Gastroesophageal sphincter (tissue), 4 donors: Measurements from ENCODE around the gene EGFLAM. TPM values are rescaled to one million over a fixed set of nuclear protein-coding genes. Genes with fewer than 3 reads are reported as not detected.

ENCODE experiments used
- ATAC-seq: fragments of 150-250 bp; one replicate; pipeline ENCODE4 v1.9.1; 2016; ENCODE audit warnings: mild to moderate bottlenecking, moderate library complexity
- H3K27ac ChIP-seq, 4 donors: fragments of 200-600 bp; sonication (generic) in 3 of 4; 1 replicate in 3 of 4; 2 replicates in 1 of 4; pipeline ENCODE4 v1.5.1; 2016 to 2019
- H3K27me3 ChIP-seq: fragments of 200-600 bp; sonication (generic); one replicate; pipeline ENCODE4 v1.5.1; 2019
- H3K36me3 ChIP-seq, 2 donors: fragments of 200-600 bp; sonication (generic); one replicate each; pipeline ENCODE4 v1.5.1; 2019; ENCODE audit warnings: control low read depth in 1 of 2
- H3K4me1 ChIP-seq, 3 donors: fragments of 200-600 bp; sonication (generic); 1 replicate in 2 of 3; 2 replicates in 1 of 3; pipeline ENCODE4 v1.5.1; 2016 to 2019; ENCODE audit warnings: control low read depth in 2 of 3
- H3K4me3 ChIP-seq, 2 donors: fragments of 200-600 bp; sonication (generic); one replicate each; pipeline ENCODE4 v1.5.1; 2019; ENCODE audit warnings: mild to moderate bottlenecking in 1 of 2, moderate library complexity in 1 of 2
- H3K9me3 ChIP-seq, 3 donors: fragments of 200-600 bp; sonication (generic); one replicate each; pipeline ENCODE4 v1.5.1; 2017 to 2019; ENCODE audit warnings: control low read depth in 2 of 3
- CTCF ChIP-seq, 4 experiments: fragments of 200-600 bp in 2 of 4; fragments of 450-650 bp in 2 of 4; sonication (generic) in 1 of 4; IDR thresholded peaks; one replicate each; pipeline ENCODE4 v1.5.1; 2017 to 2019; ENCODE audit warnings: antibody characterized with exemption in 4 of 4, mild to moderate bottlenecking in 2 of 4, moderate library complexity in 2 of 4
- EP300 ChIP-seq: sonication (generic); formaldehyde crosslinking; IDR thresholded peaks from one replicate; pipeline ENCODE4 v1.6.1; 2017; ENCODE audit warnings: antibody characterized with exemption, mild to moderate bottlenecking
- POLR2A ChIP-seq, 2 donors: fragments of 450-650 bp; IDR thresholded peaks; one replicate each; pipeline ENCODE4 v1.6.1; 2017; ENCODE audit warnings: antibody characterized with exemption in 2 of 2, mild to moderate bottlenecking in 2 of 2, moderate library complexity in 1 of 2
- POLR2AphosphoS5 ChIP-seq: sonication (generic); formaldehyde crosslinking; IDR thresholded peaks from one replicate; pipeline ENCODE4 v1.6.1; 2017; ENCODE audit warnings: antibody characterized with exemption
- WGBS, 2 donors: methylation state at CpG; one replicate each; pipeline ENCODE4 v1.1.5; 2018; ENCODE audit warnings: low coverage in 1 of 2; 5-methylcytosine and 5-hydroxymethylcytosine counted together
- total RNA-seq, 4 donors: library from RNA; depleted of rRNA; stranded (reverse); fragments of >200 nt; gene quantifications; one replicate each; pipeline ENCODE4 v1.1.0, GENCODE V29; 2016

The EGFLAM gene
- total RNA-seq, 4 donors from 2014 or later = 4.8 to 8.3 (median 7.7) TPM

GRCh38 chr5:38384396-38384795 lies 126.0 kb downstream of the EGFLAM start:
- Histone ChIP-seq H3K4me3 (no peak overlapping the region), H3K36me3 (no peaks in the 10 kb centered on the region), H3K4me1 (no peaks in the 10 kb centered on the region), H3K27ac (no peak overlapping the region), H3K27me3 (peaks cover under 1% of the 10 kb centered on the region), H3K9me3 (no peaks in the 10 kb centered on the region)
- ATAC-seq = no peak
- TF ChIP-seq POLR2AphosphoS5 (no peak), CTCF (IDR thresholded peaks at IDR 0.05) (no peak), EP300 (no peak), POLR2A (IDR thresholded peaks at IDR 0.05) (no peak)
- WGBS, 2 donors = 86 to 100% methylated on average over 1 of the region's 3 CpGs

- Histone ChIP-seq H3K27me3 (no peaks in the 10 kb centered on the region), H3K27ac (no peak overlapping the region), H3K4me3 (no peak overlapping the region), H3K4me1 (no peaks in the 10 kb centered on the region), H3K36me3 (no peaks in the 10 kb centered on the region), H3K9me3 (no peaks in the 10 kb centered on the region)
- 67 to 71% methylated on average over 1 to 2 of the region's 2 CpGs for WGBS, 2 donors
- no peak for ATAC-seq
- TF ChIP-seq EP300 (no peak), CTCF (IDR thresholded peaks at IDR 0.05) (no peak), POLR2AphosphoS5 (no peak), POLR2A (IDR thresholded peaks at IDR 0.05) (no peak)
Measured at GRCh38 chr5:38387161-38387560, 128.8 kb downstream of the EGFLAM start.

- 100% methylated on average over 3 of the region's 15 CpGs; no CpG with 5 or more reads in 1 of the 2 donors for WGBS, 2 donors
- Histone ChIP-seq H3K4me1 (no peaks in the 10 kb centered on the region), H3K27ac (no peak overlapping the region), H3K27me3 (no peaks in the 10 kb centered on the region), H3K4me3 (no peak overlapping the region), H3K36me3 (no peaks in the 10 kb centered on the region), H3K9me3 (no peaks in the 10 kb centered on the region)
- TF ChIP-seq POLR2AphosphoS5 (no peak), CTCF (IDR thresholded peaks at IDR 0.05) (no peak)
- ATAC-seq = no peak
Measured at GRCh38 chr5:38393636-38394035, 135.3 kb downstream of the EGFLAM start.

- Histone ChIP-seq H3K36me3 (no peaks in the 10 kb centered on the region), H3K27ac (no peak overlapping the region), H3K27me3 (no peaks in the 10 kb centered on the region), H3K4me3 (no peak overlapping the region), H3K9me3 (no peaks in the 10 kb centered on the region), H3K4me1 (no peaks in the 10 kb centered on the region)
- TF ChIP-seq POLR2A (IDR thresholded peaks at IDR 0.05) = no peak
- TF ChIP-seq EP300 = no peak
- TF ChIP-seq CTCF (IDR thresholded peaks at IDR 0.05) = no peak
- TF ChIP-seq POLR2AphosphoS5 = no peak
- 44 to 63% methylated on average over 1 to 5 of the region's 6 CpGs for WGBS, 2 donors
- ATAC-seq = no peak
Measured at GRCh38 chr5:38396766-38397165, 138.4 kb downstream of the EGFLAM start.

GRCh38 chr5:38400365-38400764 lies 142.0 kb downstream of the EGFLAM start:
- H3K4me3 ChIP-seq = no peak overlapping the region
- ATAC-seq = peak; percentile 40
- no peaks in the 10 kb centered on the region for H3K9me3 ChIP-seq
- no peaks in the 10 kb centered on the region for H3K4me1 ChIP-seq
- H3K27me3 ChIP-seq = no peaks in the 10 kb centered on the region
- 48 to 100% methylated on average over 1 to 2 of the region's 2 CpGs for WGBS, 2 donors
- H3K27ac ChIP-seq = no peak overlapping the region
- H3K36me3 ChIP-seq = no peaks in the 10 kb centered on the region
- TF ChIP-seq EP300 = no peak
- no peak for TF ChIP-seq POLR2A (IDR thresholded peaks at IDR 0.05)
- no peak for TF ChIP-seq CTCF (IDR thresholded peaks at IDR 0.05)
- no peak for TF ChIP-seq POLR2AphosphoS5
